H1 (cell line): ENCODE data around the gene ADAMTS13. TPM values are rescaled to one million over a fixed set of nuclear protein-coding genes. Genes with fewer than 3 reads are reported as not detected.

ENCODE experiments used
- CEBPB ChIP-seq: IDR thresholded peaks from 2 replicates; pipeline ENCODE4 v1.6.1; 2012; ENCODE audit warnings: low read depth, low read length
- HDAC2 ChIP-seq, 2 experiments: fragments of 300-600 bp in 1 of 2; sonication (generic) in 1 of 2; IDR thresholded peaks; 2 replicates each; pipeline ENCODE4 v1.6.1; 2011 to 2012; ENCODE audit warnings: low read depth in 2 of 2, low read length in 2 of 2, mild to moderate bottlenecking in 2 of 2, moderate library complexity in 2 of 2, borderline replicate concordance in 1 of 2, inconsistent platforms in 1 of 2
- SAP30 ChIP-seq: fragments of 300-600 bp; sonication (generic); IDR thresholded peaks from 2 replicates; pipeline ENCODE4 v1.7.1; 2012; ENCODE audit warnings: low read length, moderate library complexity, mild to moderate bottlenecking, inconsistent platforms; ENCODE audit not compliant: insufficient read depth, insufficient replicate concordance
- SP1 ChIP-seq: IDR thresholded peaks from 2 replicates; pipeline ENCODE4 v1.6.1; 2011; ENCODE audit warnings: low read depth, low read length
- polyA plus RNA-seq, 7 experiments: library from polyadenylated mRNA; depleted of rRNA in 3 of 7; stranded (reverse) in 5 of 7; unstranded in 2 of 7; fragments of >200 nt in 5 of 7; fragments of 200-250 nt in 2 of 7; gene quantifications; 1 replicate in 5 of 7; 2 replicates in 1 of 7; 4 replicates in 1 of 7; pipeline versions ENCODE4 v1.2.1 to v1.2.3, GENCODE V29; 2011 to 2013; ENCODE audit warnings: missing spikeins in 2 of 7, mixed read lengths in 2 of 7
- total RNA-seq: library from RNA; stranded (reverse); fragmentation: NEBNext Ultra II Directional; extraction: Animal tissue kit (Norgen Biotek cat#: 25700); gene quantifications from 2 replicates; pipeline ENCODE4 v1.2.1, GENCODE V29; 2021
- TF ChIP-seq, protein P1 (sequence below): fragments of 300-600 bp; sonication (generic); IDR thresholded peaks from 2 replicates; pipeline ENCODE4 v1.7.1; 2012; ENCODE audit warnings: low read length, moderate library complexity, mild to moderate bottlenecking, inconsistent platforms; ENCODE audit not compliant: insufficient replicate concordance

Gene ADAMTS13
- total and polyA plus RNA-seq, 2 of the 8 experiments (the other 6 are each of a cell fraction or from before 2014, with no cell fraction given), result 4.4 to 5.8 TPM

DNA sequence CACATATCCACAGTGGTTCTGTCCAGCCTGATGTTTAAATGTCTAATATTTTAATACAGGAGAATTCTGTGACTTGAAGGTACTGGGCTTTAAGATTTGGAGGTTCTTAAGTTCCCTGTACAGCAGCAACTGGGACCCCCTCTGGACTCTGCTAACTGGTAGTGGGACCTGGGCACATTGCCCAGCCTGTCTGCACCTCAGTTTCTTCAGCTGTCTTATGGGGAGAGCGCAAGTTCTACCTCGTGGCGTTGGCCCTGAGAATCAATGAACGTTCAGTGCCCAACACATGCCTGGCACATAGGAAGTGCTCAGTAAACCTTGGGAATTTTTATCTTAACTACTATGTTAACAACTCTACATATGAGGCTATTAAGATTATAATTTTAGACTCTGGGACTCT, 55.3 kb downstream of the ADAMTS13 start (continued):
- TF ChIP-seq, protein P1, sequence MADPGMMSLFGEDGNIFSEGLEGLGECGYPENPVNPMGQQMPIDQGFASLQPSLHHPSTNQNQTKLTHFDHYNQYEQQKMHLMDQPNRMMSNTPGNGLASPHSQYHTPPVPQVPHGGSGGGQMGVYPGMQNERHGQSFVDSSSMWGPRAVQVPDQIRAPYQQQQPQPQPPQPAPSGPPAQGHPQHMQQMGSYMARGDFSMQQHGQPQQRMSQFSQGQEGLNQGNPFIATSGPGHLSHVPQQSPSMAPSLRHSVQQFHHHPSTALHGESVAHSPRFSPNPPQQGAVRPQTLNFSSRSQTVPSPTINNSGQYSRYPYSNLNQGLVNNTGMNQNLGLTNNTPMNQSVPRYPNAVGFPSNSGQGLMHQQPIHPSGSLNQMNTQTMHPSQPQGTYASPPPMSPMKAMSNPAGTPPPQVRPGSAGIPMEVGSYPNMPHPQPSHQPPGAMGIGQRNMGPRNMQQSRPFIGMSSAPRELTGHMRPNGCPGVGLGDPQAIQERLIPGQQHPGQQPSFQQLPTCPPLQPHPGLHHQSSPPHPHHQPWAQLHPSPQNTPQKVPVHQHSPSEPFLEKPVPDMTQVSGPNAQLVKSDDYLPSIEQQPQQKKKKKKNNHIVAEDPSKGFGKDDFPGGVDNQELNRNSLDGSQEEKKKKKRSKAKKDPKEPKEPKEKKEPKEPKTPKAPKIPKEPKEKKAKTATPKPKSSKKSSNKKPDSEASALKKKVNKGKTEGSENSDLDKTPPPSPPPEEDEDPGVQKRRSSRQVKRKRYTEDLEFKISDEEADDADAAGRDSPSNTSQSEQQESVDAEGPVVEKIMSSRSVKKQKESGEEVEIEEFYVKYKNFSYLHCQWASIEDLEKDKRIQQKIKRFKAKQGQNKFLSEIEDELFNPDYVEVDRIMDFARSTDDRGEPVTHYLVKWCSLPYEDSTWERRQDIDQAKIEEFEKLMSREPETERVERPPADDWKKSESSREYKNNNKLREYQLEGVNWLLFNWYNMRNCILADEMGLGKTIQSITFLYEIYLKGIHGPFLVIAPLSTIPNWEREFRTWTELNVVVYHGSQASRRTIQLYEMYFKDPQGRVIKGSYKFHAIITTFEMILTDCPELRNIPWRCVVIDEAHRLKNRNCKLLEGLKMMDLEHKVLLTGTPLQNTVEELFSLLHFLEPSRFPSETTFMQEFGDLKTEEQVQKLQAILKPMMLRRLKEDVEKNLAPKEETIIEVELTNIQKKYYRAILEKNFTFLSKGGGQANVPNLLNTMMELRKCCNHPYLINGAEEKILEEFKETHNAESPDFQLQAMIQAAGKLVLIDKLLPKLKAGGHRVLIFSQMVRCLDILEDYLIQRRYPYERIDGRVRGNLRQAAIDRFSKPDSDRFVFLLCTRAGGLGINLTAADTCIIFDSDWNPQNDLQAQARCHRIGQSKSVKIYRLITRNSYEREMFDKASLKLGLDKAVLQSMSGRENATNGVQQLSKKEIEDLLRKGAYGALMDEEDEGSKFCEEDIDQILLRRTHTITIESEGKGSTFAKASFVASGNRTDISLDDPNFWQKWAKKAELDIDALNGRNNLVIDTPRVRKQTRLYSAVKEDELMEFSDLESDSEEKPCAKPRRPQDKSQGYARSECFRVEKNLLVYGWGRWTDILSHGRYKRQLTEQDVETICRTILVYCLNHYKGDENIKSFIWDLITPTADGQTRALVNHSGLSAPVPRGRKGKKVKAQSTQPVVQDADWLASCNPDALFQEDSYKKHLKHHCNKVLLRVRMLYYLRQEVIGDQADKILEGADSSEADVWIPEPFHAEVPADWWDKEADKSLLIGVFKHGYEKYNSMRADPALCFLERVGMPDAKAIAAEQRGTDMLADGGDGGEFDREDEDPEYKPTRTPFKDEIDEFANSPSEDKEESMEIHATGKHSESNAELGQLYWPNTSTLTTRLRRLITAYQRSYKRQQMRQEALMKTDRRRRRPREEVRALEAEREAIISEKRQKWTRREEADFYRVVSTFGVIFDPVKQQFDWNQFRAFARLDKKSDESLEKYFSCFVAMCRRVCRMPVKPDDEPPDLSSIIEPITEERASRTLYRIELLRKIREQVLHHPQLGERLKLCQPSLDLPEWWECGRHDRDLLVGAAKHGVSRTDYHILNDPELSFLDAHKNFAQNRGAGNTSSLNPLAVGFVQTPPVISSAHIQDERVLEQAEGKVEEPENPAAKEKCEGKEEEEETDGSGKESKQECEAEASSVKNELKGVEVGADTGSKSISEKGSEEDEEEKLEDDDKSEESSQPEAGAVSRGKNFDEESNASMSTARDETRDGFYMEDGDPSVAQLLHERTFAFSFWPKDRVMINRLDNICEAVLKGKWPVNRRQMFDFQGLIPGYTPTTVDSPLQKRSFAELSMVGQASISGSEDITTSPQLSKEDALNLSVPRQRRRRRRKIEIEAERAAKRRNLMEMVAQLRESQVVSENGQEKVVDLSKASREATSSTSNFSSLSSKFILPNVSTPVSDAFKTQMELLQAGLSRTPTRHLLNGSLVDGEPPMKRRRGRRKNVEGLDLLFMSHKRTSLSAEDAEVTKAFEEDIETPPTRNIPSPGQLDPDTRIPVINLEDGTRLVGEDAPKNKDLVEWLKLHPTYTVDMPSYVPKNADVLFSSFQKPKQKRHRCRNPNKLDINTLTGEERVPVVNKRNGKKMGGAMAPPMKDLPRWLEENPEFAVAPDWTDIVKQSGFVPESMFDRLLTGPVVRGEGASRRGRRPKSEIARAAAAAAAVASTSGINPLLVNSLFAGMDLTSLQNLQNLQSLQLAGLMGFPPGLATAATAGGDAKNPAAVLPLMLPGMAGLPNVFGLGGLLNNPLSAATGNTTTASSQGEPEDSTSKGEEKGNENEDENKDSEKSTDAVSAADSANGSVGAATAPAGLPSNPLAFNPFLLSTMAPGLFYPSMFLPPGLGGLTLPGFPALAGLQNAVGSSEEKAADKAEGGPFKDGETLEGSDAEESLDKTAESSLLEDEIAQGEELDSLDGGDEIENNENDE, result no peak
- no peak for TF ChIP-seq SP1
- TF ChIP-seq CEBPB, result no peak
- TF ChIP-seq SAP30, result no peak
- no peak for TF ChIP-seq HDAC2 (IDR thresholded peaks at IDR 0.05; ENCODE audit: borderline replicate concordance in 1 of 2, low read depth in 2 of 2, low read length in 2 of 2)
